Body of pancreas (tissue), 4 donors: ENCODE results near the gene ZNF253. TPM values are rescaled to one million over a fixed set of nuclear protein-coding genes. Genes with fewer than 3 reads are reported as not detected.
"Not testable (repeated sequence)": the region's sequence is repeated elsewhere in the genome, so short reads cannot be mapped to it uniquely, and the experiment has no call there.

Experiments
- ATAC-seq: fragments of 150-250 bp; one replicate; pipeline ENCODE4 v1.9.1; 2016
- DNase-seq, 4 donors: peaks; one replicate each; pipeline ENCODE4 v3.0.0-alpha.2; 2019
- H3K27ac ChIP-seq, 4 donors: fragments of 200-600 bp; sonication (generic); 1 replicate in 3 of 4; 2 replicates in 1 of 4; pipeline versions ENCODE4 v1.5.1 to v1.6.1; 2016 to 2019; ENCODE audit warnings: mild to moderate bottlenecking in 1 of 4, mixed read lengths in 1 of 4, moderate library complexity in 1 of 4
- H3K27me3 ChIP-seq, 2 donors: fragments of 200-600 bp; sonication (generic); one replicate each; pipeline ENCODE4 v1.6.0; 2016; ENCODE audit warnings: mild to moderate bottlenecking in 1 of 2
- H3K36me3 ChIP-seq, 2 donors: fragments of 200-600 bp; sonication (generic); replicated peaks in 1 of 2; 2 replicates each; pipeline ENCODE4 v1.5.1; 2016; ENCODE audit warnings: low read depth in 2 of 2; ENCODE audit not compliant: insufficient read depth in 1 of 2
- H3K4me1 ChIP-seq: fragments of 200-600 bp; sonication (generic); one replicate; pipeline ENCODE4 v1.6.0; 2016
- H3K4me3 ChIP-seq, 2 donors: fragments of 200-600 bp; sonication (generic); 1 replicate in 1 of 2; 2 replicates in 1 of 2; pipeline ENCODE4 v1.5.1; 2016 to 2019
- H3K9me3 ChIP-seq, 3 donors: fragments of 200-600 bp; sonication (generic); 1 replicate in 2 of 3; 2 replicates in 1 of 3; pipeline ENCODE4 v1.5.1; 2016
- POLR2A ChIP-seq, 3 donors: fragments of 450-650 bp; IDR thresholded peaks; one replicate each; pipeline ENCODE4 v1.6.1; 2016; ENCODE audit warnings: antibody characterized with exemption in 3 of 3, mild to moderate bottlenecking in 2 of 3
- WGBS, 2 donors: methylation state at CpG; one replicate each; pipeline ENCODE4 v1.1.5; 2017; 5-methylcytosine and 5-hydroxymethylcytosine counted together
- intact Hi-C: fragments of 100-400 bp; cut with DNase I; formaldehyde crosslinking; loops from one replicate; pipeline ENCODE4 v1.15.1; 2023
- total RNA-seq, 2 donors: library from RNA; depleted of rRNA; stranded (reverse); fragments of >200 nt; gene quantifications; one replicate each; pipeline ENCODE4 v1.1.0, GENCODE V29; 2016
- TF ChIP-seq, protein P1 (sequence below), 7 experiments: fragments of 450-650 bp in 4 of 7; fragments of 200-600 bp in 3 of 7; sonication (generic) in 3 of 7; IDR thresholded peaks; one replicate each; pipeline ENCODE4 v1.5.1; 2016 to 2019; ENCODE audit warnings: antibody characterized with exemption in 7 of 7

The ZNF253 gene
- total RNA-seq, 2 donors from 2014 or later, result 7.6 to 8.8 TPM

DNA sequence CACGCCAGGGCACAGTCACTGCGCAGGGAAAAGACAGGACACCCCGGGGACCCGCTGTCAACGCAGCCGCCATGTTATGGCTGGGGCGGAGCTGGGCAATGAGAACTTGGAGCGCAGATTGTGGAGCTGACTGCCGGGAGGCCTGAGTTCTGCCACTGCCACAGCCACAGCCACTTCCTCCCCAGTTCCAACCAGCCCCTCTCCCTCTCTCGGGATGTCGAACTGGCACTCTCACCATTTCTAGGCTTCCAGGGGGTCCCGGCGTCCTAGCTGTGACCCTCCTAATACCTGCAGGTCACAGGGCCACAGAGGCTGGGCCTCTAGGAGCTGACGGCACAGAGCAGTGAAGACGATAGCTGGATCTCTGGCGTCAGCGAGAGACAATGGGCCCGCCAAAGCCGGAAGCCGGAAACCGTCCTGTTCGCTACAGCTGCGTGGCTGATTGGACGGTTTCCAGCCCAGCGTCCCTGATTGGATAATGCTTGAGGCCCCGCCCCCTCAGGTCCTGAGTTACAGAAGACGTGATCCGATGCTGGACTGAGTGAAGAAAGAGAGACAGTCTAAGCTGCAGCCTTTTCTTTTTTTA is 44.2 kb upstream of the ZNF253 start, which contains the start of gene ZNF506:
TSS of gene ZNF506 (minus strand) at position 385 of the 586 bp plus-strand sequence. CDS start at position 238, 147 bp downstream.
- Histone ChIP-seq H3K4me3 (peak within 1 kb of the TSS; percentile 28 to 65), H3K36me3 (no peaks in the 10 kb centered on the region), H3K9me3 (no peaks in the 10 kb centered on the region), H3K27ac (peak within 1 kb of the TSS; percentile 73 to 96 (median 92)), H3K27me3 (no peaks in the 10 kb centered on the region), H3K4me1 (peaks cover 21% of the 10 kb centered on the region)
- WGBS, 2 donors, result 0 to 1% methylated on average over 12 to 28 of the region's 28 CpGs
- TF ChIP-seq POLR2A (IDR thresholded peaks at IDR 0.05), result peak; percentile 86 to 98 (median 97)
- TF ChIP-seq, protein P1, sequence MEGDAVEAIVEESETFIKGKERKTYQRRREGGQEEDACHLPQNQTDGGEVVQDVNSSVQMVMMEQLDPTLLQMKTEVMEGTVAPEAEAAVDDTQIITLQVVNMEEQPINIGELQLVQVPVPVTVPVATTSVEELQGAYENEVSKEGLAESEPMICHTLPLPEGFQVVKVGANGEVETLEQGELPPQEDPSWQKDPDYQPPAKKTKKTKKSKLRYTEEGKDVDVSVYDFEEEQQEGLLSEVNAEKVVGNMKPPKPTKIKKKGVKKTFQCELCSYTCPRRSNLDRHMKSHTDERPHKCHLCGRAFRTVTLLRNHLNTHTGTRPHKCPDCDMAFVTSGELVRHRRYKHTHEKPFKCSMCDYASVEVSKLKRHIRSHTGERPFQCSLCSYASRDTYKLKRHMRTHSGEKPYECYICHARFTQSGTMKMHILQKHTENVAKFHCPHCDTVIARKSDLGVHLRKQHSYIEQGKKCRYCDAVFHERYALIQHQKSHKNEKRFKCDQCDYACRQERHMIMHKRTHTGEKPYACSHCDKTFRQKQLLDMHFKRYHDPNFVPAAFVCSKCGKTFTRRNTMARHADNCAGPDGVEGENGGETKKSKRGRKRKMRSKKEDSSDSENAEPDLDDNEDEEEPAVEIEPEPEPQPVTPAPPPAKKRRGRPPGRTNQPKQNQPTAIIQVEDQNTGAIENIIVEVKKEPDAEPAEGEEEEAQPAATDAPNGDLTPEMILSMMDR (IDR thresholded peaks at IDR 0.05), result no peak
- ATAC-seq, result peak; percentile 98
- intact Hi-C loops, result no loop called here
- peak; percentile 99 to 100 (median 100) for DNase-seq

- H3K4me3 ChIP-seq, result peak overlapping the region; percentile 28 to 65
- WGBS, 2 donors, result 4 to 7% methylated on average over 11 of the region's 11 CpGs
- H3K36me3 ChIP-seq, H3K27me3 ChIP-seq, H3K9me3 ChIP-seq, intact Hi-C loops: not testable (repeated sequence)
- H3K4me1 ChIP-seq, result peaks cover 19% of the 10 kb centered on the region
- DNase-seq (peak in 2 of 4 donors; percentile 20 to 28), ATAC-seq (peak; percentile 5)
- H3K27ac ChIP-seq, result peak overlapping the region; percentile 28 to 96 (median 84)
Observed at GRCh38 chr19:19821976-19822375, 43.7 kb upstream of the ZNF253 start.

GRCh38 chr19:19823916-19824315 is 41.8 kb upstream of the ZNF253 start:
- no peaks in the 10 kb centered on the region for H3K9me3 ChIP-seq
- intact Hi-C loops, result no loop called here
- 65 to 74% methylated on average over 2 of the region's 2 CpGs for WGBS, 2 donors

DNA sequence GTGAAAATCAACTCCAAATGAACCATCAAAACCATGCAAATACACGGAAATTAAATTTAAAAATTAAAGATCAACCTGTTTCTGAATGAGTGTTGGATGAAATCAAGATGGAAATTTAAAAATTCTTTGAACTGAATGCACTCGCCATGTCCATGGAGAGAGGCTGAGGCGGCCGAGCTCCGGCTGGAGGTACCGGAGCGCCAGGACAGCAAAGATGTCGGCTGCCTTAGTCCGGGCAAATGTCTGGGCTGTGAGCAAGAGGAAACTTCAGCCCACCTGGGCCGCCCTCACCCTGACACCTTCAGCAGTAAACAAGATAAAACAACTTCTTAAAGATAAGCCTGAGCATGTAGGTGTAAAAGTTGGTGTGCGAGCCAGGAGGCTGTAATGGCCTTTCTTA is 38.8 kb upstream of the ZNF253 start:
- Histone ChIP-seq H3K36me3 (no peaks in the 10 kb centered on the region), H3K27me3 (no peaks in the 10 kb centered on the region), H3K9me3 (peaks cover 0 to 9% (median 0%) of the 10 kb centered on the region in 3 donors), H3K27ac (no peak overlapping the region), H3K4me3 (no peak overlapping the region), H3K4me1 (no peaks in the 10 kb centered on the region)
- no peak for DNase-seq
- 80 to 83% methylated on average over 11 of the region's 11 CpGs for WGBS, 2 donors
- no peak for ATAC-seq
- intact Hi-C loops, result no loop called here
- TF ChIP-seq, protein P1 (IDR thresholded peaks at IDR 0.05), result no peak
- no peak for TF ChIP-seq POLR2A (IDR thresholded peaks at IDR 0.05)

More at GRCh38 chr19:19823916-19824315, 41.8 kb upstream of the ZNF253 start:
- TF ChIP-seq, protein P1 (IDR thresholded peaks at IDR 0.05), result no peak
- no peak for TF ChIP-seq POLR2A (IDR thresholded peaks at IDR 0.05)
- DNase-seq, result no peak
- H3K4me1 ChIP-seq, result peaks cover 13% of the 10 kb centered on the region
- H3K4me3 ChIP-seq, result no peak overlapping the region
- ATAC-seq, result no peak
- no peaks in the 10 kb centered on the region for H3K27me3 ChIP-seq
- no peak overlapping the region for H3K27ac ChIP-seq
- H3K36me3 ChIP-seq, result no peaks in the 10 kb centered on the region

DNA sequence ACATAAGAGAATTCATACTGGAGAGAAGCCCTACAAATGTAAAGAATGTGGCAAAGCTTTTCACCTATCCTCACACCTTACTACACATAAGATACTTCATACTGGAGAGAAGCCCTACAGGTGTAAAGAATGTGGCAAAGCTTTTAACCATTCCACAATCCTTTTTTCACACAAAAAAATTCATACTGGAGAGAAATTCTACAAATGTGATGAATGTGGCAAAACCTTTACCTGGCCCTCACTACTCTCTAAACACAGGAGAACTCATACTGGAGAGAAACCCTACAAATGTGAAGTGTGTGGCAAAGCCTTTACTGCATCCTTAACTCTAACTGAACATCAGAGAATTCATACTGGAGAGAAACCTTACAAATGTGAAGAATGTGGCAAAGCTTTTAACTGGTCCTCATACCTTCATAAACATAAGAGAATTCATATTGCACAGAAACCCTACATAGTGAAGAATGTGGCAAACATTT is 30.1 kb upstream of the ZNF253 start:
- Histone ChIP-seq H3K27ac (no peak overlapping the region), H3K4me3 (no peak overlapping the region), H3K4me1 (no peaks in the 10 kb centered on the region), H3K27me3 (no peaks in the 10 kb centered on the region), H3K9me3 (peaks cover 0 to 38% (median 3%) of the 10 kb centered on the region in 3 donors), H3K36me3 (no peaks in the 10 kb centered on the region)
- ATAC-seq (no peak), DNase-seq (no peak)
- TF ChIP-seq POLR2A (IDR thresholded peaks at IDR 0.05), result no peak
- TF ChIP-seq, protein P1 (IDR thresholded peaks at IDR 0.05), result no peak
- intact Hi-C loops, result no loop called here
